ENCODE data around the gene CMYA5.
A peak's percentile ranks its signal among the peaks of the same experiment; 100 is the strongest.
"Not testable (repeated sequence)": the region's sequence is repeated elsewhere in the genome, so short reads cannot be mapped to it uniquely, and the experiment has no call there.

The CMYA5 gene

DNA sequence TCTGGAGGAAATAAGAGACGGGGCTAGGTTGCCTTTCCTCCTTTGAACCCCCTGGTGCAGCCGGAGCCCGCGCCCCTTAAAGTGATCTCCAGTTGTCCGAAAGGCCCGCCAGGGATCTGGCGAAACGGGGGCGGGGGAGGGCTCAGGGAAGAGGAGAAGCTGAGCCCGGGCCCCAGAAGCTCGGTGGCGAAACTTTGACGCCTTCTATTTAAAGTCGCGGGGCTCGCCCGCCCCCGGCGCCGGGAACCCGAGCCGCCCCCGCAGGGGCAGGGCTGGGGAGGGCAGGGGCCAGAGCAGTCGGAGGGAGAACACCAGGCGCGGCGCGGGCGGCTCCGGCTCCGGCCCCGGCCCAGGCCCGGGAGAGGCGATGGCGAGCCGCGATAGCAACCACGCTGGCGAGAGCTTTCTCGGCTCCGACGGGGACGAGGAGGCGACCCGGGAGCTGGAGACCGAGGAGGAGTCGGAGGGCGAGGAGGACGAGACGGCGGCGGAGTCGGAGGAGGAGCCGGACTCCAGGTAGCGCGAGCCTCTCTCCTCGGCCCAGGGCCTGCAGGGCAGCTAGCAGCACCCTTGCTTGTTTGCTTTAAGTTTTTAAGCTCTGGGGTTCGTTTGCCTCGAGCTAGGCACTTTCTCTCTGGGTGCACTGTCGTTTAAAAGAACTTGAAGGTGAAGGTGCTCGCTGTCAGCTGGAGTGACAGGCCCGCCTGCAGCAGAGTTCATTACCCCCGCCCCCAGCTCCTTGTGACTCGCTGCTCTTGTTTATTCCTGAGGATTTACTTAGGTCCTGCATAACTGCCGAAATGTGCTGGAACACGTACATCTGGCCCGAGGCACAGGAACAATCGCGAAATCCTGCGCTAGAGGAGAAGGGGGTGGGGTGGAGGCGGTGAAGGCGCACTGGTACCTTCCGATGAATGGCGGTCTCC, at the start of gene CMYA5:
CMYA5 (plus strand) TSS at position 296 of the 926 bp plus-strand sequence; CDS start at position 368, 72 bp downstream.
- Histone ChIP-seq H3K4me3 (ENCODE audit: low read depth, low read length) (peak within 1 kb of the TSS; percentile 74), H3K79me2 (ENCODE audit: control insufficient read depth, insufficient read depth, low read length, unreplicated experiment) (no peaks in the 10 kb centered on the region), H3K36me3 (ENCODE audit: insufficient read depth, low read length) (no peaks in the 10 kb centered on the region; the same call in 1 of the 2 replicates), H3K27me3 (ENCODE audit: insufficient read depth, low read length) (no peaks in the 10 kb centered on the region), H3K4me1 (ENCODE audit: control insufficient read depth, insufficient read depth, low read length, unreplicated experiment) (peaks cover 25% of the 10 kb centered on the region), H2AFZ (ENCODE audit: low read length, unreplicated experiment) (peak within 1 kb of the TSS; percentile 93), H3K27ac (ENCODE audit: low read depth, low read length) (no peak within 1 kb of the TSS)

DNA sequence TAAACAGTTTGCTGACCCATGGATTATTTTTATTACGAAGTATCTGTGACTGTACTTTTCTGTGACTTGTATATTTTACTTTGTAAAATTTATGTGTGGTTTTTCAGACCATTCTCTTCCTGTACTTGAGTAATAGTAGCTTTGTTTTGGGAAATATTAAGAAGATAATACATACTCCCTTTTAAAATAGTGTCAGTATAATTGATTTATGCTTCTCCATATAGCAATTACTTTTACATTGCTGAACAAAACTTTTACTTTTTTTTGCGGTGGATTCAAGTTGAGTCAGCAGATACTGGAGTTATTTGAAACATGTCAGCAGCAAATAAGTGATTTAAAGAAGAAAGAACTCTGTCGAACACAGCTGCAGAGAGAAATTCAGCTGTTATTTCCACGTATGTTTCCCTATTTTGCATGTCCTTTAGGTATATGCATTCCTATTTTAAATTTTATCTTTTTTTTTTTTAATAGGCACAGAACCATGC, 49.0 kb upstream of the CMYA5 start:
- H3K36me3 ChIP-seq (ENCODE audit: insufficient read depth, low read length), result peaks cover 20% of the 10 kb centered on the region; the same call in 1 of the 2 replicates
- H3K79me2 ChIP-seq (ENCODE audit: control insufficient read depth, insufficient read depth, low read length, unreplicated experiment), result peaks cover 15% of the 10 kb centered on the region

DNA sequence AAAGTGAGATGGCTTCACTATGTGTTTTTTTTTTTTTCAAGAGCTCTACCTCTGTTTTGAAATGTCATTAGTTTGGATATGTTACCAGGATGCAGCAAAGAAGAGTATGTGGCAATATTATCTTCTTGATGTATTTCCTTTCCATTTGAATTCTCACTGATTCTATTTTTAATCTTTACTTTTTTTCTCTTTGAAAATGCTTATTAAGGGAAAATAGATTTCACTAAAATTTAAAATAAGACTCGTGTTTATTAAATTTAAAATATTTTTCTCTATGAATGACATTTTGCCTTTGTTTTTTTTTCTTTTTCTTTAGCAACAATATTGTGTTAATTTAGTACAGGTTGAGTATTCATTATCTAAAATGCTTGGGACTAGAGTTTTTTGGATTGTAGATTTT, 48.2 kb upstream of the CMYA5 start:
- Histone ChIP-seq H3K4me1 (ENCODE audit: control insufficient read depth, insufficient read depth, low read length, unreplicated experiment) (peaks cover 8% of the 10 kb centered on the region), H3K79me2 (ENCODE audit: control insufficient read depth, insufficient read depth, low read length, unreplicated experiment) (peaks cover 15% of the 10 kb centered on the region), H2AFZ (ENCODE audit: low read length, unreplicated experiment) (no peak overlapping the region), H3K4me3 (ENCODE audit: low read depth, low read length) (no peak overlapping the region), H3K36me3 (ENCODE audit: insufficient read depth, low read length) (peaks cover 27% of the 10 kb centered on the region), H3K27me3 (ENCODE audit: insufficient read depth, low read length) (no peaks in the 10 kb centered on the region), H3K27ac (ENCODE audit: low read depth, low read length) (no peak overlapping the region)

More for the DNA sequence above, 49.0 kb upstream of the CMYA5 start:
- Histone ChIP-seq H3K27me3 (ENCODE audit: insufficient read depth, low read length) (no peaks in the 10 kb centered on the region), H3K4me1 (ENCODE audit: control insufficient read depth, insufficient read depth, low read length, unreplicated experiment) (peaks cover 8% of the 10 kb centered on the region), H3K4me3 (ENCODE audit: low read depth, low read length) (no peak overlapping the region), H3K27ac (ENCODE audit: low read depth, low read length) (no peak overlapping the region), H2AFZ (ENCODE audit: low read length, unreplicated experiment) (no peak overlapping the region)

DNA sequence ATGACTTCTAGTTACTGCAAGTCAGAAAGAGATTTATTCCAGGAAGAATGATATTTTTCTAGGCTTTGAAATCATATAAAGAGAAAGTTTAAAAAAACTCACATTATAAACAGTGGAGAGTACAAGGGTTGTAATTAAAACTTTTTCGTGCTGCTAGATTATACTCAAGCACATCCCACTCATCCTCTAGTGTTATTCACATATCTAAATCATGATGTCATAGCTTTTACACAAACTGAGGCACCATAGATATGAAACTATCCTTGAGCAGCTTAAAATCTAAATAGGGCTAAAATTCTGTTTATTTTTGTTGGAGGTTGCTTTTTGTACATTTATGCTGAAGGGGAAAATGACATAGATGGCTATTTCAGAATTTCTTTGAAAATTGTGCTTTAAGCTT, 47.4 kb upstream of the CMYA5 start:
- H3K36me3 ChIP-seq (ENCODE audit: insufficient read depth, low read length), result peaks cover 32% of the 10 kb centered on the region
- peaks cover 15% of the 10 kb centered on the region for H3K79me2 ChIP-seq (ENCODE audit: control insufficient read depth, insufficient read depth, low read length, unreplicated experiment)
- no peak overlapping the region for H3K4me3 ChIP-seq (ENCODE audit: low read depth, low read length)
- H3K27me3 ChIP-seq (ENCODE audit: insufficient read depth, low read length), result no peaks in the 10 kb centered on the region
- peaks cover 8% of the 10 kb centered on the region for H3K4me1 ChIP-seq (ENCODE audit: control insufficient read depth, insufficient read depth, low read length, unreplicated experiment)
- no peak overlapping the region for H3K27ac ChIP-seq (ENCODE audit: low read depth, low read length)
- H2AFZ ChIP-seq (ENCODE audit: low read length, unreplicated experiment), result no peak overlapping the region

DNA sequence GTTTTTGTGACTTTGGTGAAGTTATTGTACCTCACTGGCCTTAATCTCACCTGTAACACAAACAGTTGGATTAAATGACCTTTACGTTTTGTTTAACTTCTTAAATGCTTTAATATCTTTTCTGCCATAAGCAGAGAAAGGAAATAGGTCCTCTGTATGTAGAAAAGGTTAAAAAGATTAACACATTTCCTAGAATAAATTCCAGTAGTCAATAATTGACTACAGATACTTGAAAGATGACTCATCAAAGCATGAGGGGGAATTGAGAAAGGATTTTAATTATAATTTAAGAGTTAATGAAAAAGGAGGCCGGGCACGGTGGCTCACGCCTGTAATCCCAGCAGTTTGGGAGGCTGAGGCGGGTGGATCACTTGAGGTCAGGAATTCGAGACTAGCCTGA, 35.8 kb upstream of the CMYA5 start:
- no peak overlapping the region for H3K4me3 ChIP-seq (ENCODE audit: low read depth, low read length)
- H3K36me3 ChIP-seq (ENCODE audit: insufficient read depth, low read length), result peaks cover 32% of the 10 kb centered on the region
- no peaks in the 10 kb centered on the region for H3K4me1 ChIP-seq (ENCODE audit: control insufficient read depth, insufficient read depth, low read length, unreplicated experiment)
- H2AFZ ChIP-seq (ENCODE audit: low read length, unreplicated experiment), result no peak overlapping the region
- H3K79me2 ChIP-seq (ENCODE audit: control insufficient read depth, insufficient read depth, low read length, unreplicated experiment), result no peaks in the 10 kb centered on the region
- no peak overlapping the region for H3K27ac ChIP-seq (ENCODE audit: low read depth, low read length)
- H3K27me3 ChIP-seq (ENCODE audit: insufficient read depth, low read length), result no peaks in the 10 kb centered on the region

DNA sequence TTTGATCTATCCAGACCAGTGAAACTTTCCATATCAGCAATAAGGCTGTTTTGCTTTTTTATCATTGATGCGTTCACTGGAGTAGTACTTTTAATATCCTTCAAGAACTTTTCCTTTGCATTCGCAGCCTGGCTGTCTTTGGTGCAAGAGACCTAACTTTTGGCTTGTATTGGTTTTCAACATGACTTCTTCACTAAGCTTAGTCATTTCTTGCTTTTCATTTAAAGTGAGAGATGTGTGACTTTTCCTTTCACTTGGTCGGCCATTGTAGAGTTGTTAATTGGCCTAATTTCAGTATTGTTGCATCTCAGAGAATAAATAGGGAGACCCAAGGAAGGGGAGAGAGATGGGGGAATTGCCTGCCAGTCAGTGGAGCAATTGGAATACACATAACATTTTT, 26.4 kb upstream of the CMYA5 start:
- Histone ChIP-seq H3K79me2 (ENCODE audit: control insufficient read depth, insufficient read depth, low read length, unreplicated experiment) (no peaks in the 10 kb centered on the region), H2AFZ (ENCODE audit: low read length, unreplicated experiment) (no peak overlapping the region), H3K36me3 (ENCODE audit: insufficient read depth, low read length) (peaks cover 22% of the 10 kb centered on the region), H3K4me3 (ENCODE audit: low read depth, low read length) (no peak overlapping the region), H3K27ac (ENCODE audit: low read depth, low read length) (no peak overlapping the region), H3K27me3 (ENCODE audit: insufficient read depth, low read length) (no peaks in the 10 kb centered on the region), H3K4me1 (ENCODE audit: control insufficient read depth, insufficient read depth, low read length, unreplicated experiment) (no peaks in the 10 kb centered on the region)

DNA sequence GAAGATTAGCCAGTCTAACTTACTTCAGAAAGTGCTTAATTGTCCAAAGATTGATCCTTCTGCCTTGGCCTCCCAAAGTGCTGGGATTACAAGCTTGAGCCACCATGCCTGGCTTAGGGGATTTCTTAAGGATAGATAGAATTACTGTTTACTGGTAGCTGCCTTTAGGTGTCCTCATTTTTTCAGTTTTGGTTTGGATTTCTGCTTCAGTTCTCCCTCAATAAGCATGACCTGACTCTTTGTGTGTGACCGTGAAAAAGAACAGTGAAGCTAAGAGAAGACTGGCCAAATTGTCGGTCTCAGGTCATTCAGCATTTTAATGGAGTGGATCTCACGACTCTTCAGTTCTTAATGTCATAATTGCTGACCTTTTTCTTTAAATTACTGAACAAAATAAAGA, 22.9 kb upstream of the CMYA5 start:
- Histone ChIP-seq H3K4me3 (ENCODE audit: low read depth, low read length) (no peak overlapping the region), H2AFZ (ENCODE audit: low read length, unreplicated experiment) (no peak overlapping the region), H3K36me3 (ENCODE audit: insufficient read depth, low read length) (peaks cover 15% of the 10 kb centered on the region; the same call in 1 of the 2 replicates), H3K27me3 (ENCODE audit: insufficient read depth, low read length) (no peaks in the 10 kb centered on the region), H3K4me1 (ENCODE audit: control insufficient read depth, insufficient read depth, low read length, unreplicated experiment) (no peaks in the 10 kb centered on the region), H3K79me2 (ENCODE audit: control insufficient read depth, insufficient read depth, low read length, unreplicated experiment) (no peaks in the 10 kb centered on the region), H3K27ac (ENCODE audit: low read depth, low read length) (no peak overlapping the region)

DNA sequence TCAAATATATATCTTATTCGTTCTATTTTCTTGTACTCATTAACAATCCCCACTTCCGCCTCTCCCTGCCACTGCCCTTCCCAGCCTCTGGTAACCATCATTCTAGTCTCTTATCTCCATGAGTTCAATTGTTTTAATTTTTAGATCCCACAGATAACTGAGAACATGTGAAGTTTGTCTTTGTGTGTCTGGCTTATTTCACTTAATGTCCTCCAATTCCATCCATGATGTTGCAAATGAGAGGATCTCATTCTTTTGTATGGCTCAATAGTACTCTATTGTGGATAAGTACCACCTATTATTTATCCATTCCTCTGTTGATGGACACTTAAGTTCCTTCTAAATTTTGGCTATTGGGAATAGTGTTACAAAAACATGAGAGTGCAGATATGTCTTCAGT, 17.2 kb upstream of the CMYA5 start:
- Histone ChIP-seq H3K27me3 (ENCODE audit: insufficient read depth, low read length) (no peaks in the 10 kb centered on the region), H3K4me1 (ENCODE audit: control insufficient read depth, insufficient read depth, low read length, unreplicated experiment) (peaks cover 2% of the 10 kb centered on the region), H2AFZ (ENCODE audit: low read length, unreplicated experiment) (no peak overlapping the region), H3K27ac (ENCODE audit: low read depth, low read length) (no peak overlapping the region), H3K4me3 (ENCODE audit: low read depth, low read length) (no peak overlapping the region), H3K79me2 (ENCODE audit: control insufficient read depth, insufficient read depth, low read length, unreplicated experiment) (no peaks in the 10 kb centered on the region), H3K36me3 (ENCODE audit: insufficient read depth, low read length) (peaks cover 14% of the 10 kb centered on the region; the same call in 1 of the 2 replicates)

DNA sequence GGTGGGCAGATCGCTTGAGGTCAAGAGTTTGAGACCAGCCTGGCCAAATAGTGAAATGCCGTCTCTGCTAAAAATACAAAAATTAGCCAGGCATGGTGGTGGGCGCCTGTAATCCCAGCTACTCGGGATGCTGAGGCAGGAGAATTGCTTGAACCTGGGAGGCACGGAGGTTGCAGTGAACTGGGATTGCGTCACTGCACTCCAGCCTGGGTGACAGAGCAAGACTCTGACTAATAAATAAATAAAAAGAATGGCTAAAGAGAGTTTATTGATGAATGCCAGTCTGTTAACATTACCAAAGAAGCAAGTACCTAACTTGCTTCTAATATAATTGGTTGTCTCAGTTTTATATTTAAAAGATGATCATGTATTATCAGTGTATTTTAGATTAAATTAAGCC, 13.3 kb upstream of the CMYA5 start:
- not testable (repeated sequence) for H3K4me3 ChIP-seq (ENCODE audit: low read depth, low read length); H3K79me2 ChIP-seq (ENCODE audit: control insufficient read depth, insufficient read depth, low read length, unreplicated experiment); H3K27ac ChIP-seq (ENCODE audit: low read depth, low read length); H3K27me3 ChIP-seq (ENCODE audit: insufficient read depth, low read length); H3K36me3 ChIP-seq (ENCODE audit: insufficient read depth, low read length); H3K4me1 ChIP-seq (ENCODE audit: control insufficient read depth, insufficient read depth, low read length, unreplicated experiment); H2AFZ ChIP-seq (ENCODE audit: low read length, unreplicated experiment)

DNA sequence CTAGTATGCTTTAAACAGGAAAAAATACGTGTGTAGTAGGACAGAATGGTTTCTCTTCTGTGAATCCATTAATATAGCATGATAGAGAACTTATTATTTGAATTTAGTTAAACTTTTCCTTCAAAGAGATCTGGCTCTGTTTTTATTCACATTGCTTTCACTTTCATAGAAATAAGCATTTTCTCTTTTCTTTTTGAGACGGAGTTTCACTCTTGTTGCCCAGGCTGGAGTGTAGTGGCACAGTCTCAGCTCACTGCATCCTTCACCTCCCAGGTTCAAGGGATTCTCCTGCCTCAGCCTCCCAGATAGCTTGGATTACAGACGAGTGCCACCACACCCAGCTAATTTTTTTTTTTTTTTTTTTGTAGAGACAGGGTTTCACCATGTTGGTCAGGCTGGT, 7.5 kb upstream of the CMYA5 start:
- not testable (repeated sequence) for H3K79me2 ChIP-seq (ENCODE audit: control insufficient read depth, insufficient read depth, low read length, unreplicated experiment); H3K36me3 ChIP-seq (ENCODE audit: insufficient read depth, low read length); H2AFZ ChIP-seq (ENCODE audit: low read length, unreplicated experiment); H3K4me3 ChIP-seq (ENCODE audit: low read depth, low read length); H3K27ac ChIP-seq (ENCODE audit: low read depth, low read length); H3K27me3 ChIP-seq (ENCODE audit: insufficient read depth, low read length)
- H3K4me1 ChIP-seq (ENCODE audit: control insufficient read depth, insufficient read depth, low read length, unreplicated experiment), result peaks cover 14% of the 10 kb centered on the region

DNA sequence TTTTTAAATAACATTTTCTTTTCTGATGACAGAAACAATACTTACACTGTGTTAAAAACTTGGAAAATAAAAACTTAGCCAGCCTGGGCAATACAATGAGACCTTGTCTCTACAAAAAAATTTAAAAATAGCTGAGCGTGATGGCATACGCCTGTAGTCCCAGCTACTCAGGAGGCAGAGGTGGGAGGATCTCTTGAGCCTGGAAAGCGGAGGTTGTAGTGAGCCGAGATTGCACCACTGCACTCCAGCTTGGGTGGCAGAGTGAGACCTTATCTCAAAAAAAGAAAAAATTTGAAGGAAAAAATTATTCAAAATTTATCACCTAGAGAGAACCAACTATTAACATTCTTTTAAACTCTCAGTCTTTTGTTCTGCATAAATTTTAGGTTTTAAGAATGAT, 4.9 kb upstream of the CMYA5 start:
- Histone ChIP-seq H3K27me3 (ENCODE audit: insufficient read depth, low read length) (no peaks in the 10 kb centered on the region), H3K4me3 (ENCODE audit: low read depth, low read length) (no peak overlapping the region), H3K79me2 (ENCODE audit: control insufficient read depth, insufficient read depth, low read length, unreplicated experiment) (no peaks in the 10 kb centered on the region), H3K4me1 (ENCODE audit: control insufficient read depth, insufficient read depth, low read length, unreplicated experiment) (peaks cover 21% of the 10 kb centered on the region), H3K27ac (ENCODE audit: low read depth, low read length) (no peak overlapping the region), H3K36me3 (ENCODE audit: insufficient read depth, low read length) (peaks cover 3% of the 10 kb centered on the region; the same call in 1 of the 2 replicates), H2AFZ (ENCODE audit: low read length, unreplicated experiment) (no peak overlapping the region)
